Tibial nerve (tissue), 3 donors: ENCODE data around the gene ZNF687.

ENCODE experiments used
- CTCF ChIP-seq, 5 experiments: fragments of 200-600 bp in 3 of 5; fragments of 450-650 bp in 2 of 5; sonication (generic) in 3 of 5; IDR thresholded peaks; one replicate each; pipeline ENCODE4 v1.5.1; 2016 to 2019; ENCODE audit warnings: antibody characterized with exemption in 5 of 5, mild to moderate bottlenecking in 3 of 5, moderate library complexity in 2 of 5
- POLR2A ChIP-seq, 2 donors: fragments of 450-650 bp; IDR thresholded peaks; one replicate each; pipeline ENCODE4 v1.6.1; 2017; ENCODE audit warnings: antibody characterized with exemption in 2 of 2, mild to moderate bottlenecking in 2 of 2, moderate library complexity in 2 of 2

GRCh38 chr1:151294742-151295462 lies 12.8 kb downstream of the ZNF687 start:
- TF ChIP-seq CTCF (IDR thresholded peaks at IDR 0.05), result no peak
- TF ChIP-seq POLR2A (IDR thresholded peaks at IDR 0.05), result no peak
